GM18909 (cell line): ENCODE data around the gene TMEM204.

ENCODE experiments used
- ATAC-seq: cut with Tn5 transposase; IDR thresholded peaks from one replicate; pipeline ENCODE4 v1.9.1; 2021; ENCODE audit warnings: mild to moderate bottlenecking; ENCODE audit not compliant: unreplicated experiment, poor library complexity

The TMEM204 gene

GRCh38 chr16:1498899-1499676 is 34.4 kb upstream of the TMEM204 start:
- ATAC-seq: no peak

DNA sequence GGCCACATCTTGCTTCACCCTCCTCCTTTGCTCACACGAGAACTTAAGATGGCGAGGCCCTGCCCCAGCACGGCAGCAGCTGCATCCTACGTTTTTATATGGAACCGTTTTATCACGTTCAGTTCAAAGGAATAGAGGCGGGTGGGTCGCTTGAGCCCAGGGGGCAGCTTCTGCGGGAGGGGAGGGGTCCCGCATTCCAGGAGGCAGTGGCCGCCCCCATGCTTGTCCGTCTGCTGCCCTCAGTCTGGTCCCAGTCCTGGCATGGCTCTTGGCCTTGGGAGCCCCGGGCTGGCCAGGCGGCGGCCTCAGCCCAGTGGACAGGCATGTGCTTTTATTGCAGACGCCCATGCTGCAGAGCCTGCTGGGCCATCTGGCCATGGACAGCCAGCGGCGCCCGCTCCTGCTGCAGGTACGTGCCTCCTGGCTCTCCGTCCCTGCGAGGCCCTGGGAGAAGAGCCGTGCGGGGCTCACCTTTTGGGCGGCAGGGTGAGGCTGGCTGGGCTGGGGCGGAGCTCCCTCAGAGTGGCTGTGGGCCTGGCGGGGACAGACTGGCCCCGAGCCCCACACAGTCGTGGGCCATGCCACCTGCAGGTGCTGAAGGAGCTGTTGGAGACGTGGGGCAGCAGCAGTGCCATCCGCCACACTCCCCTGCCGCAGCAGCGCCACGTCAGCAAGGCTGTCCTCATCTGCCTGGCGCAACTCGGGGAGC is 33.6 kb upstream of the TMEM204 start:
- ATAC-seq: no peak

GRCh38 chr16:1500465-1501150 is 32.9 kb upstream of the TMEM204 start:
- ATAC-seq: no peak

- ATAC-seq: no peak
Observed at GRCh38 chr16:1501630-1502029, 31.8 kb upstream of the TMEM204 start.

DNA sequence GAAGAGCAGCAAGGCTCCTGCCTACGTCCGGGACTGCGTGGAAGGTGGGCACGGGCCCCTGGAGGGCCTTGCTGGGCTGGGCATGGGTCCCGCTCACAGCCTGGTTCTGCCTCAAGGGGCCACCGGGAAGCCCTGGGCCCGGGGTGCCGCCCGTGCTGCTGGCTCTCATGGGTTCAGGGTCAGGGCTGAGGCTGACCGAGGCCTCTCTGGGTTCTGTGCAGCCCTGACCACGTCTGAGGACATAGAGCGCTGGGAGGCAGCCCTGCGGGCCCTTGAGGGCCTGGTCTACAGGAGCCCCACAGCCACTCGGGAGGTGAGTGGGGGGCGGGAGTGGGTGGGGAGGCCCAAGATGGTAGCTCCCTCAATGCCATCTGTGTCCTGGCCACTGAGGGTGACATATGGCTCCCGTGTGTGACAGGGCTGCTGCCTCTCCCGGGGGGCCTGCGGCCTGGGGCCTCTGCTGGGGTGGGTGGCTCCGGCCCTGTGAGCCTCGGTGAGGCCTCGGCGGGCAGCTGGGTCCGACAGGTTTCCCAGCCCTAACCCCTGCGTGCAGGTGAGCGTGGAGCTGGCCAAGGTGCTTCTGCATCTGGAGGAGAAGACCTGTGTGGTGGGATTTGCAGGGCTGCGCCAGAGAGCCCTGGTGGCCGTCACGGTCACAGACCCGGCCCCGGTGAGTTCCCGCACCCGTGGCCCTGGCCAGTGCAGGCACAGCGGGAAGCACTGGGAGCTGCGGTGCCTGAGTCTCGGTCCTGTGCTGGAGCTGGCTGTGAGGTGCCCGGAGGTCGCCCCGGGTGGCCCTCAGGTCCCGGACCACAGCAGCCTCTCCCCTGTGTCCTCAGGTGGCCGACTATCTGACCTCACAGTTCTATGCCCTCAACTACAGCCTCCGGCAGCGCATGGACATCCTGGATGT is 31.1 kb upstream of the TMEM204 start:
- no peak for ATAC-seq

DNA sequence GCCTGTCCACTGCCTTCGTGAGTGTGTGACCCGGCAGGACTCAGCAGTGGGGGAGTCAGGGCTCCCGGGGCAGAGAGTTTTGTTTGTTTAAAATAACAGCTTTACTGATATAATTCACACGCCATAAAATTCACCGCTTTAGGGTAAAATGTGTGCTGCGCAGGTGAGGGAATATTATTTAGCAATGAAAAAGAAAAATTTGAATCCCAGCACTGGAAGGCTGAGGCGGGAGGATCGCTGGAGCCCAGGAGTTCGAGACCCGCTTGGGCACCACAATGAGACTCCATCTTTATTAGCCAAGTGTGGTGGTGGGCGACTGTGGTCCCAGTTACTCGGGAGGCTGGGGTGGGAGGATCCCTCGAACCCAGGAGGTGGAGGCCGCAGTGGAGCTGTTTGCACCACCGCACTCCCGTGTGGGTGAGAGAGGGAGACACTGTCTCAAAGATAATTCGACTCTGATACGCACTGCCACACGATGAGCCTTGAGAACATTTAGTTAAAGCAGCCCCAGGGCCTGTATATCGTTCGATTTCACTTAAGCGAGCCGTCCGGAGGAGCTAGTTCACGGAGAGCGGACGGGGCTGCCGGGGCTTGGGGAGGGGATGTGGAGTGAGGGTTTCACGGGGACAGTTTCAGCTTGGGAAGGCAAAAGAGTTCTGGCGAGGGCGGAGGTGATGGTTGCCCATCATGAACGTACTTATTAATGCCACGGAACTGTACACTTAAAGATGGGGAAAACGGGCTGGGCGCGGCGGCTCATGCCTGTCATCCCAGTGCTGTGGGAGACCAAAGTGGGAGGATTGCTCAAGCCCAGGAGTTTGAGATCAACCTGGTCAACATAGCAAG is 30.1 kb upstream of the TMEM204 start:
- no peak for ATAC-seq

- no peak for ATAC-seq
Observed at GRCh38 chr16:1505073-1505844, 28.2 kb upstream of the TMEM204 start.

DNA sequence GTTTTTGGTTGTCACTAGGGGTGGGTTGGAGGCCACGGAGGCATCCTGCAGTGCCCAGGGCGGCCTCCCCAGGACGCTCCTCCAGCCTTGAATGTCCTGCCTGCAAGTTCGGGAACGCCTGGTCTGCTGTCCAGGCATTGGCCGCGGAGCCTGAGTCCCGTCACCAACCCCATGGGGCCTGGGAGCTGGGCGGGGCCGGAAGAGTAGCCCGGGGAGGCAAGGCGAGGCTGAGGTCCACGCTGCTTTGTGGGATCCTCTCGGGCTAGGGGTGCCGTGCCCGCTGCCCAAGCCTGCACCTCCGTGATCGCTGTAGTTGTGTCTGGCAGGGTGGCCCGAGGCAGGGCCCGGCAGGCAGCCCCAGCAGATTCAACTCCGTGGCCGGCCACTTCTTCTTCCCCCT is 27.6 kb upstream of the TMEM204 start:
- no peak for ATAC-seq

DNA sequence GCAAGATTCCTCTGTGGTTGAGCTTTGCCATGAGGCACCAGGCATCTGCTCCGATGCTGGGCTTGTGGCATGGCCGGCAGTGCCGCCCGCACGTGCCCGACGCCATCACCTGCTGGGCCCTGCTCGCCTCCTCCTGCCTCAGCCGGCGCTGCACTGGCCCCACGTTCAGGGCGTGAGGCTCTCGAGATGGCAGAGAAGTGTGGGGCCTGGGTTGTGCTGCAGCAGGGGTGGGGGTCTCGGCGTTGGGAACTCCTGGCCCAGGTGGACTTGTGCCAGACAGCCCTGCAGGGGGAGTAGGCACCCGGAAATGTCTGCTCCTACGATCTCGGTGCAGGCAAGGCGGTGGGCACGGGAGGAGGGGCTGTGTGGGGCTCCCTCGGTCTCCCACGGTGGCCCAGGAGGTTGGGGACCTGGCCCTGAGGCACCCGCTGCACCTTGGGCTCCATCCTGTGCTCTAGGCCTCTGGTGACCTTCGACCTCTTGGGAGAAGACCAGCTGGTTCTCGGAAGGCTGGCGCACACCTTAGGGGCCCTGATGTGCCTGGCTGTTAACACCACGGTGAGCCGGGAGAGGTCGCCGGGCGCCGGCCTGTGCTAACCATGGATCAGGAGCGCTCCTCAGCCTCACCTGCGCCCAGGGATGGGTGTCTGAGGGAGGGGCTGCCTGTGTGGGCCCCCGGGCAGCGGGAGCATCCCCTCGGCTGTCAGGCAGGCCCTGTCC is 26.8 kb upstream of the TMEM204 start:
- ATAC-seq: no peak

GRCh38 chr16:1508494-1509187 is 24.8 kb upstream of the TMEM204 start:
- no peak for ATAC-seq

- no peak for ATAC-seq
Observed at GRCh38 chr16:1509307-1510221, 23.9 kb upstream of the TMEM204 start.

DNA sequence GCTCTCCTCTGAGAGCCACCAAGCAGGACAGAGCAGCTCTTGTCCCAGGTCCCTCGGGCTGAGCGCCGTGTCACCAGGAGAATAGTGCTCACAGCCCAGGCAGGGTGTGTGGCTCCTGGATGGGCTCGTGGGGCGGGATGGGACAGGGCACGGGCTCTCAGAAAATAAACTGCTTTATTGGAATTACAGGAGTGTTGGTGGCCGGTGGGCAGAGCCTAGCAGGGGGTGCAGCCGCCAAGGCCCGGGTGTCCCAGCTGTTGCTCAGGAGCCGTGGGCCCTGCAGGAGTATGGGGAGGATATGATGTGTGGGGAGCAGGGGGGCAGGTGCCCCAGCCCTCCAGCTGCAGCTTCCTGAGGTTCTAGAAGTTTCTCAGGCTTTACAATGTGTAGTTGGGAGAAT is 23.2 kb upstream of the TMEM204 start:
- no peak for ATAC-seq

DNA sequence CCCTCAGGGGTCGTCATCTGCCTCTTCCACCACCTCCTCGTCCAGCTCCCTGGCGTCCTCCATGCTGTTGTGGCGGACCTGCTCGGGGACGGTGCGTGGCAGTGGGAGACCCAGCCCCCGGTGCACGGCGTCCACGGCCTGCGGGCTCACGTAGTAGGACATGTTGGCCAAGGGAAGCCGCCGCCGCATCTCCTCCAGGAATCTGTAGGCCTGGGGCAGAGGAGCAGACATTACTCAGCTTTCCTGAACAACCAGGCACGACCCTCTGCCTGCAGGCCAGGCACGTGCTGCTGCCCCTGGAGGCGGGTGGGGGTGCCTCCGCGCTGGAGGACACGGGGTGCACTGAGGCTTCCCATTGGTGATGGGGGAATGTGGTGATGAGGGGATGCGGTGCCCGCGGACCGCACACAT is 22.5 kb upstream of the TMEM204 start:
- no peak for ATAC-seq

DNA sequence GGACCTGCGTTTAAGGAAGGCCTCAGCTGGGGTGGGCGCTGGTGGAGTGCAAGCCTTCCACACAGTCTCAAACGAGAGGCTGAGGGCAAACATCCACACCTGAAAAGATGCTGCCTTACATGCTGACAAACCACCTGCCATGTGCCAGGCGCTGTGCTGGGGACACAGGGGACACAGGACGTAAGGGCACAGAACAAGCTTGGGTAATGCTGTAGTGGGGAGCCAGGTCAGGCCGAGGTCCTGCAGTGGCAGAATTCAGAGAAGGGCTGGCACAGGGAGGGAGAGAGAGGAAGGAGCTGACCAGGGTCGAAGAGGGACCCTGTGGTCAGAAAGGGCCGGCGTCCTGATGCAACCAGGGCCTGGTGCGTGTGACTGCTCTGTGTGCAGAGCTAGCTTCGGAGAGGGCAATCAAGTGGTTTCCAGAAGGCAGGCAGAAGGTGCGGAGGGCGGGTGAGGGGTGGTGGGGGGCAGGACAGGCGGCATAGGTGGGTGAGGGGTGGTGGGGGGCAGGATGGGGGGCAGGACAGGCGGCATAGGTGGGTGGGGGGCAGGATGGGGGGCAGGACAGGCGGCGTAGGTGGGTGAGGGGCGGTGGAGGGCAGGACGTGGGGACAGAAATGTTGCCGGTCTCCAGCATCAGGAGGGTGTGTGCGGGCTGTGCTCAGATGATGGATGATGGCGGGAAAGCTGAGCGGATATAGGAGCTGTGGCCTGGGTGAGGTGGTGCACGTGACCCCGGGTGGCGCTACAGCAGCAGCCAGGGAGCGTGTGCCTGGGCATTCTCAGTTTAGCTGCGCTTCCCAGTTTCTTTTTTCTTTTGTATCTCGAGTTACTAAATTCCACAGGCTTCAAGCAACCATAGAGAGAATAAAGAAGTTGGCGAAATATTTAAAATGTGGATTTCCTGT is 21.6 kb upstream of the TMEM204 start:
- no peak for ATAC-seq

- ATAC-seq: no peak
Observed at GRCh38 chr16:1512774-1513173, 20.7 kb upstream of the TMEM204 start.
